CMK (cell line): Measurements from ENCODE around the gene USP5.

Experiments used
- DNase-seq: peaks from one replicate; pipeline ENCODE4 v3.0.0-alpha.2; 2010; ENCODE audit warnings: low read depth

Gene USP5

GRCh38 chr12:6914947-6915788, 63.2 kb downstream of the USP5 start:
- no peak for DNase-seq

GRCh38 chr12:6915789-6916285, 63.9 kb downstream of the USP5 start:
- no peak for DNase-seq
